CD4-positive, alpha-beta T cell treated with Interleukin-6 at 100 ng/mL for 8 hours (primary cell): ENCODE measurements around the gene RERE.
A peak's percentile ranks its signal among the peaks of the same experiment; 100 is the strongest.

Source experiments
- DNase-seq: peaks from one replicate; pipeline ENCODE4 v3.0.0-alpha.2; 2020; ENCODE audit warnings: mixed read lengths, low spot score

Gene RERE

GRCh38 chr1:8817412-8818324 is at the start of gene RERE:
Gene RERE, minus strand, starts transcription at chr1:8817640.
- DNase-seq = peak; percentile 93

GRCh38 chr1:8866792-8867415 is 49.5 kb upstream of the RERE start:
- DNase-seq = no peak

- DNase-seq = no peak
Measured at GRCh38 chr1:8866173-8866791, 48.8 kb upstream of the RERE start.

- no peak for DNase-seq
Measured at GRCh38 chr1:8864713-8865344, 47.4 kb upstream of the RERE start.

GRCh38 chr1:8863794-8864233 is 46.4 kb upstream of the RERE start:
- no peak for DNase-seq

- DNase-seq = no peak
Measured at GRCh38 chr1:8863138-8863537, 45.7 kb upstream of the RERE start.

GRCh38 chr1:8862528-8862927 is 45.1 kb upstream of the RERE start:
- DNase-seq = peak; percentile 26

- DNase-seq = no peak
Measured at GRCh38 chr1:8860738-8861516, 43.5 kb upstream of the RERE start.

- DNase-seq = peak; percentile 56
Measured at GRCh38 chr1:8858888-8859706, 41.7 kb upstream of the RERE start.

GRCh38 chr1:8858112-8858668 is 40.8 kb upstream of the RERE start:
- DNase-seq = no peak

GRCh38 chr1:8856689-8857412 is 39.4 kb upstream of the RERE start:
- DNase-seq = no peak

- no peak for DNase-seq
Measured at GRCh38 chr1:8854240-8854639, 36.8 kb upstream of the RERE start.

- DNase-seq = no peak
Measured at GRCh38 chr1:8851060-8851459, 33.6 kb upstream of the RERE start.

GRCh38 chr1:8848663-8849386 is 31.4 kb upstream of the RERE start:
- DNase-seq = peak; percentile 70

GRCh38 chr1:8847990-8848389 is 30.6 kb upstream of the RERE start:
- DNase-seq = no peak

GRCh38 chr1:8846263-8846662 is 28.8 kb upstream of the RERE start:
- DNase-seq = no peak

- no peak for DNase-seq
Measured at GRCh38 chr1:8845104-8846097, 28.0 kb upstream of the RERE start.

GRCh38 chr1:8844501-8845006 is 27.1 kb upstream of the RERE start:
- DNase-seq = no peak
